VCaP (cell line): ENCODE results near the gene DDX17.

Experiments
- H3K27ac ChIP-seq: fragments of 450-650 bp; 2 replicates; pipeline ENCODE4 v1.5.1; 2017
- CTCF ChIP-seq: fragments of 450-650 bp; conservative IDR thresholded peaks from 2 replicates; pipeline ENCODE4 v1.5.1; 2017; ENCODE audit warnings: mild to moderate bottlenecking, moderate library complexity

The DDX17 gene

GRCh38 chr22:38451404-38451803, 54.7 kb downstream of the DDX17 start:
- TF ChIP-seq CTCF, result no peak
- no peak overlapping the region for H3K27ac ChIP-seq

- no peak for TF ChIP-seq CTCF
- no peak overlapping the region for H3K27ac ChIP-seq
Observed at GRCh38 chr22:38450234-38450797, 55.8 kb downstream of the DDX17 start.

GRCh38 chr22:38449776-38450175, 56.3 kb downstream of the DDX17 start:
- no peak overlapping the region for H3K27ac ChIP-seq
- TF ChIP-seq CTCF, result no peak

DNA sequence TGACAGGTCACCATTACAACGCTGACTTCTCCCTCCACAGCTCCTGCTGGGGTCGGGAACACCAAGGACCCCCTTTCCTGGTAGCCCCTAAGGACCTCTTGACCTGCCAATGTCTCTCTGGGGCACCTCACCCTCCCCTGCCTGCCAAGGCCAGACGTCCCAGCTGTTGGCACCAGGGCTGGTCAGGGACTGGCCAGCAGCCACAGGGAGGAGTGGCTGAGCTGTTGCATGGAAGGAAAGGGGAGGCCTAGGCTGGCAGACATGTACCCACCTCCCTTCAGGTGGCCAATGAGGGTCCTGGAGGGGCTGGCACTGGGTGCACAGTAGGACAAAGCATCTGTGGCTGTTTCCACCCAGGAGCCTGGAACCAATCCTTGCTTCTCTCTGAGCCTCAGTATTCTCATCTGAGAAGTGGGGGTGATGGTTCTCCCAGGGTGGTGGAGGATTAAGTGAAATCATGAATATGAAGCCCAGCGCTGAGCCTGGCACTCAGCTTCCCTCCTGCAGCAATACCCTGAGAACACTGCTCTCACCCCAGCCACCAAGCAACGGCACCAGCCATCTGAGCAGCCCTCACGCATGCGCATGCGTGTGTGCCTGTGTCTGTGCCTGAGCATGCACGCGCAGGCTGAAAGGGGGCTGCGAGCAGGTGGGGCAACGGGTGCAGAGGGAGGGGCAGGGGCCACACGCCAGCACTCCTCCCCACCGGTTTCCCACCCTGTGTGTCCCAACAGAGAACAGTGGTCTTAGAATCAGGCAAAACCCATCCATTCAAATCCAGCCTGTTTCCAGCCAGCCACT, 57.0 kb downstream of the DDX17 start:
- H3K27ac ChIP-seq, result no peak overlapping the region
- no peak for TF ChIP-seq CTCF

DNA sequence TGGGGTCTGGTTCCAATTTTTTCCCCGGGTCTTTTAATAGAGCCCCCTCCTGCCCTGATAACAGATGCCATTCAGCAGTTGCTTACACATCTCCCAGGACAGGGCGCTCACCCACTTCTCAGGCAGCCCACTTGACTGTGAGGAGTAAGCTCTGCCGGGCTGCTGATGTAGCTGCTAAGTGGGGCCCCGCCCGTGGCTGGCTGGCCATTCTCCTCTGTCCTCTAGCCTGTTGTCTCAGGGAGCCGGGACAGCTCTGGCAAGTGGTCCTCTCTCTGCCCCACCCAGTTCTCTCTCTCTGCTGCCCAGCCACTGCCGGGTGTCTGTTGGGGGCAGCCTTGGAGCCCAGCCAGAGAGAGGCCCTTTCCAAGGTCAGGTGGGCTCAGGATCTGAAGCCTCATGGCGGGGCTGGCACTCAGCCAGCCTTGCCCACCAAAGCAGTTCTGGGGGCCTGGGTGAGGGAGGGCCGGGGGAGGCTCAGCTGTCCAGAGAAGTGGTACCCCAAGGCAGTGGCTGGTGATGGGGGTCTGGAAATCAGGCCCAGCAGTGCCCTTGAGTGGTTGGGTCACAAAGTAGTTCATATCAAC, 60.0 kb downstream of the DDX17 start:
- H3K27ac ChIP-seq, result no peak overlapping the region
- TF ChIP-seq CTCF, result no peak

GRCh38 chr22:38444783-38445182, 61.3 kb downstream of the DDX17 start:
- no peak for TF ChIP-seq CTCF

GRCh38 chr22:38443628-38444521, 62.2 kb downstream of the DDX17 start:
- no peak for TF ChIP-seq CTCF
- no peak overlapping the region for H3K27ac ChIP-seq

More at GRCh38 chr22:38444783-38445182, 61.3 kb downstream of the DDX17 start:
- H3K27ac ChIP-seq, result no peak overlapping the region
